ENCODE data around the gene CST9L. TPM values are rescaled to one million over a fixed set of nuclear protein-coding genes. Genes with fewer than 3 reads are reported as not detected.
"Not testable (repeated sequence)": the region's sequence is repeated elsewhere in the genome, so short reads cannot be mapped to it uniquely, and the experiment has no call there.

CST9L gene
- total RNA-seq, 1 donor from 2014 or later = not detected

- TF ChIP-seq CTCF (conservative IDR thresholded peaks at IDR 0.05; ENCODE audit: low read depth, low read length) = no peak
- H3K4me3 ChIP-seq (ENCODE audit: low read depth, low read length) = no peak overlapping the region
- no peak for DNase-seq (ENCODE audit: low read depth)
Observed at GRCh38 chr20:23582293-23582692, 14.0 kb upstream of the CST9L start.

- DNase-seq (ENCODE audit: low read depth); H3K4me3 ChIP-seq (ENCODE audit: low read depth, low read length): not testable (repeated sequence)
Observed at GRCh38 chr20:23581833-23582232, 13.5 kb upstream of the CST9L start.

GRCh38 chr20:23574977-23575376 lies 6.7 kb upstream of the CST9L start:
- no peak for TF ChIP-seq CTCF (conservative IDR thresholded peaks at IDR 0.05; ENCODE audit: low read depth, low read length)
- H3K4me3 ChIP-seq (ENCODE audit: low read depth, low read length) = no peak overlapping the region
- no peak for DNase-seq (ENCODE audit: low read depth)

- TF ChIP-seq CTCF (conservative IDR thresholded peaks at IDR 0.05; ENCODE audit: low read depth, low read length) = no peak
- DNase-seq (ENCODE audit: low read depth) = no peak
- H3K4me3 ChIP-seq (ENCODE audit: low read depth, low read length) = no peak overlapping the region
Observed at GRCh38 chr20:23570178-23570760, 2.0 kb upstream of the CST9L start.

GRCh38 chr20:23569570-23569969 lies 1.3 kb upstream of the CST9L start:
- no peak overlapping the region for H3K4me3 ChIP-seq (ENCODE audit: low read depth, low read length)
- DNase-seq (ENCODE audit: low read depth) = no peak
- no peak for TF ChIP-seq CTCF (conservative IDR thresholded peaks at IDR 0.05; ENCODE audit: low read depth, low read length)

GRCh38 chr20:23568971-23569330 lies 667 bp upstream of the CST9L start:
- TF ChIP-seq CTCF (conservative IDR thresholded peaks at IDR 0.05; ENCODE audit: low read depth, low read length) = no peak
- no peak for DNase-seq (ENCODE audit: low read depth)
- H3K4me3 ChIP-seq (ENCODE audit: low read depth, low read length) = no peak overlapping the region

GRCh38 chr20:23566199-23566932 lies 1.9 kb downstream of the CST9L start:
- TF ChIP-seq CTCF (conservative IDR thresholded peaks at IDR 0.05; ENCODE audit: low read depth, low read length) = no peak
- no peak overlapping the region for H3K4me3 ChIP-seq (ENCODE audit: low read depth, low read length)
- no peak for DNase-seq (ENCODE audit: low read depth)

All from epithelial cell of proximal tubule (primary cell).